GM12872 (cell line): ENCODE data around the gene RGS16.

Experiments used
- TF ChIP-seq, protein P1 (sequence below): IDR thresholded peaks from 3 replicates; pipeline ENCODE4 v1.5.1; 2011; ENCODE audit warnings: low read depth, mild to moderate bottlenecking, low read length, moderate library complexity; ENCODE audit not compliant: insufficient read depth

RGS16 gene

DNA sequence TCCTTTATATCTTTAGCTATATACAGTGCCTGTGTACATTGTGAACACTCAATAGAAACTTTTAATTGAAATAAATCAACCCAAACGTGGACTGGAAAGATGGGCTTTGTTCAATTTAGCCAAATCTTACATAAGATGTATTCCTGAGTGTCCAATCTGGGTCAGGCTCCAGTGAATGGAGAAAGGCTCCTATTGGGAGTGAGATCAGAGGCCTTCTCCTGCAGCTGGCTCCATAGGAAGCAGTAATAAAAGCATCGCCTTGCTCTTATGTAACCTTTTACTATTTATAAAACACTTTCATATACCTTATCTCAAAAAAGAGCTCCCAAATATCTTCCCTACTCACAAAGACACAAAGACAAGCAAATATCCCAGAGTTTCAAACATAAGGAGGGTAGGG, 24.9 kb upstream of the RGS16 start:
- TF ChIP-seq, protein P1, sequence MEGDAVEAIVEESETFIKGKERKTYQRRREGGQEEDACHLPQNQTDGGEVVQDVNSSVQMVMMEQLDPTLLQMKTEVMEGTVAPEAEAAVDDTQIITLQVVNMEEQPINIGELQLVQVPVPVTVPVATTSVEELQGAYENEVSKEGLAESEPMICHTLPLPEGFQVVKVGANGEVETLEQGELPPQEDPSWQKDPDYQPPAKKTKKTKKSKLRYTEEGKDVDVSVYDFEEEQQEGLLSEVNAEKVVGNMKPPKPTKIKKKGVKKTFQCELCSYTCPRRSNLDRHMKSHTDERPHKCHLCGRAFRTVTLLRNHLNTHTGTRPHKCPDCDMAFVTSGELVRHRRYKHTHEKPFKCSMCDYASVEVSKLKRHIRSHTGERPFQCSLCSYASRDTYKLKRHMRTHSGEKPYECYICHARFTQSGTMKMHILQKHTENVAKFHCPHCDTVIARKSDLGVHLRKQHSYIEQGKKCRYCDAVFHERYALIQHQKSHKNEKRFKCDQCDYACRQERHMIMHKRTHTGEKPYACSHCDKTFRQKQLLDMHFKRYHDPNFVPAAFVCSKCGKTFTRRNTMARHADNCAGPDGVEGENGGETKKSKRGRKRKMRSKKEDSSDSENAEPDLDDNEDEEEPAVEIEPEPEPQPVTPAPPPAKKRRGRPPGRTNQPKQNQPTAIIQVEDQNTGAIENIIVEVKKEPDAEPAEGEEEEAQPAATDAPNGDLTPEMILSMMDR, result no peak

DNA sequence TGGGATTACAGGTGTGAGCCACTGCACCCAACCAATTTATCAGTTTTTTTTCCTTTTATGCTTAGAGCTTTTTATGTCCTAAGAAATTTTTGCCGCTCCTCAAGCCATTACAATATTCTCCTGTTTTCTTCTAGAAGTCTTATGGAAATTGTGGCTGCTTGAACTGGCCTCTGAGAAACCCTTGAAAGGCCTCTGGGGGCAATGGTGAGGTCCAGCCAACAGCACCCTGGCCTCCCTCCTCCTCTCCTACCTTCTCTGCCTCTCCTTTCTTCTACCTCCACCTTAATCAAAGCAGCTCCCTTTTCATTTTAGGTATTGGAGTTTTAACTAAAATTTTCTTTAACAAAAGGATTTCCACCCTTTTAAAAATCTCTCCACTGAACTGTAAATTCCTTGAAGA, 24.5 kb upstream of the RGS16 start:
- TF ChIP-seq, protein P1, result 0 out of 3 replicates have a peak, but pooled peaks have one; percentile 14

DNA sequence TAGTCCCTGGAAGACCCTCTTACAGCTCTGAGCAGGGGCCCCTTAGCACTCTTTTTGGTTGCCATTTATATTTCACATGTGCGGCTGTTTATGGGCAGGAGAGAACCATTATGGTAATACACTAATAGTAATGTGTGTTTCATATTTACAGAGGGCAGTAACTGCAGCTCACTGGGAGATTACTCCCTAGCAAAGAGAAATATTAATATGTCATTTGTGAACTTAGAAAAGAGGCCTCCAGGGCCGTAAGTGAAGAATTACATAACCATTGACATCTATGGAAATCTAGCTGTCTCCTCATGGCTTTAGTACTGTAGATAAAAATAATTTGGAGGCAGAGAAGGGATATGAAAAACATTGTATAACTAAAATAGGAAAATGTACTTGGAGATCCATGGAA, 23.4 kb upstream of the RGS16 start:
- TF ChIP-seq, protein P1, result no peak

DNA sequence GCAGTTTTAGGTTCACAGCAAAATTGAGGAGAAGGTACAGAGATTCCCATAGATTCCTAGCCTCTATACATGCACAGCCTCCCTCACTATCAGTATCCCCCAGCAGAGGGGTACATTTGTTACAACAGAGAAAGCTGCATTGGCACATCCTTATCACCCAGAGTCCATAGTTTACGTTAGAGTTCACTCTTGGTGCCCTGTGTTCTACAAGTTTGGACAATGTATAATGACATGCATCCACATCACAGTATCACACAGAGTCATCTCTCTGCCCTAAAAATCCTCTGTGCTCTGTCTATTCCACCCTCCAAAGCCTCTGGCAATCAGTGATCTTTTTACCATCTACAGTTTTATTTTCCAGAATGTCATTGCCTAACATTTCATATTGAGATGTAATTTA, 22.3 kb upstream of the RGS16 start:
- TF ChIP-seq, protein P1, result no peak

DNA sequence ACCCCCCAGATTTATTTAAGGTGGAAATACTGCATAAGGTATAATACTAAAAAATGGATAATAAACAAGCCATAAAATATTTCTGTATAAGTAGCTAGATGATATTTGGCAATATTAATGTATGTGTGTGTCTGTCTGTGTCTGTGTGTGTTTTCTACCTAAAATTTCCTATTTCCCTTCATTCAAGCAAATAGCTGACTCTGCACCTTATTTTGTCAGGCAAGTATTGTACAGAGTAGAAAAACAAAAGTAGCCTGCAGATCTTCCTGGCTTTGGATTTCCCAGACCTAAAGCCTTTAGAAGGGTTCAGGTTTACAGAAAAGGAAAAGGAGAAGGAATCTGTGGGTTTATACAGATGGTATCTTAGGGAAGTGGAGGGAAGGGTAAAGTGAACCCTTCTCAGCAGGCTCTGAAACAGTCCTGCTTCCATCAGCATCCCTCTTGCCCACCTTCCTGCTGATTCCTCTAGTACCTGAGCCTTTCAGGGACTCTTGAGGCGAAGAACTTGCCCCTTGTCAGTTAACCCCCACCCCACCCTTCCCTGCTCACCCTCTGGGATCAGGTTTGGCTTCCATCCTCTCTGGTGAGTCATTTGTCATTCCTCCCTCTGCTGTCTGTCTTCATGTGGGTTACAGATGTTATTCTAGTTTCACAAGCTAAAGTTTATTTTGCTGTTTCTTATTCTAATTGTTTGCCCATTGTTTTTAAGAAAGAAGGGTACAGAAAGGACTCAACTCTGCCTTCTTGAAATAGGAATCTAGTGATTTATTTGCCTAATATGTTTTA, 21.7 kb upstream of the RGS16 start:
- TF ChIP-seq, protein P1, result no peak

DNA sequence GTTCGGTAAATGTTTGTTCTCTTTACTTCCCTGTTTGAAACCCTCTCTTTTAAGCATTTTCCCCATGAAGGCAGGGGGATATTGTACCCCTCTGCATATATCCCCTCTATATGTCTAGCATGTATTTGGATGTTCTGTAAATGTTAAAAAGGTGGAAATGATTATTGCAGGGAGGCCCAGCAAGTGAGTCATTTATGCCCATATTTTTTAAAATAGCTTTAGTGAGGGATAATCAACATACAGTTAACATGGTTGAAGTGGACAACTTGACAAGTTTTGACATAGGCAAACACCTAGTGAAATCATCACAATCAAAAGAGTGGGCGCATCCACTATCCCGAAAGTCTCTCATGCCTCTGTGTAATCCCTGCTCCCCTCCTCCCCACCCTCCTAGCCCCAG, 20.8 kb upstream of the RGS16 start:
- TF ChIP-seq, protein P1, result no peak

DNA sequence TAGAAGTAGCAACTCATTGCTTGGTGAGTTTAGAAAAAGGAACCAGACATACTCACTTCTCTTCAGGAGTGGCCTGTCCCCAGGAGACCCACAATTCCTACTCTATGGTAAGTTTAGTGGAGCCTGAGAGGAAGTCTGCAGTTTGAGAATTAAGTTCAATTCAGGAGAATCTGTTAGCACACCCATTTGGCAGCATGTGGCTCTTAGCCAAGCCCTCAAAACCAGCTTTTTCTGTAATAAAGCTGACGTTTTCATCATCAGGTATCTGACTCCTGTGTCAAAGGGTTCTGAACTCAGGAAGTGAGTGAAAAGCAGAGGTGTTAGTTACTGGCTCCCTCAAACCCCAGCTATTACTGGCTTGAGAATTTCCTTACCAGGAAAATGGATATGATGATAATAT, 20.4 kb upstream of the RGS16 start:
- TF ChIP-seq, protein P1, result no peak
